HFFc6 (cell line): Measurements from ENCODE around the gene FEZ2. TPM values are rescaled to one million over a fixed set of nuclear protein-coding genes. Genes with fewer than 3 reads are reported as not detected.

Experiments
- DNase-seq: peaks from one replicate; pipeline ENCODE4 v3.0.0-alpha.2; 2018
- H3K27ac Mint-ChIP-seq: 2 replicates; pipeline ENCODE4 v1.8.0; 2020; ENCODE audit warnings: mild to moderate bottlenecking, mixed read lengths
- H3K27me3 Mint-ChIP-seq: 2 replicates; pipeline ENCODE4 v1.8.0; 2021; ENCODE audit warnings: mild to moderate bottlenecking, moderate library complexity, mixed read lengths; ENCODE audit not compliant: insufficient read depth
- H3K36me3 Mint-ChIP-seq: 2 replicates; pipeline ENCODE4 v1.8.0; 2021; ENCODE audit warnings: low read depth, mixed read lengths
- H3K4me1 Mint-ChIP-seq: 2 replicates; pipeline ENCODE4 v1.8.0; 2020; ENCODE audit warnings: low read depth, mixed read lengths
- H3K4me3 Mint-ChIP-seq: 2 replicates; pipeline ENCODE4 v1.8.0; 2020; ENCODE audit warnings: mild to moderate bottlenecking, moderate library complexity, mixed read lengths
- H3K9me3 Mint-ChIP-seq: 2 replicates; pipeline ENCODE4 v1.8.0; 2020; ENCODE audit warnings: mild to moderate bottlenecking, mixed read lengths
- total RNA-seq, 6 experiments: library from RNA; stranded (reverse); fragmentation: NEBNext Ultra II Directional; extraction: Animal tissue kit (Norgen Biotek cat#: 25700); gene quantifications; 2 replicates in 1 of 6; 3 replicates in 5 of 6; pipeline ENCODE4 v1.2.3, GENCODE V29; 2021
- TF ChIP-seq, protein P1 (sequence below): fragments of 200-600 bp; sonication (generic); IDR thresholded peaks from 2 replicates; pipeline ENCODE4 v1.5.0; 2021; ENCODE audit warnings: antibody characterized with exemption, mild to moderate bottlenecking

FEZ2 gene
- total RNA-seq, 6 experiments from 2014 or later: 113 to 126 (median 120) TPM

DNA sequence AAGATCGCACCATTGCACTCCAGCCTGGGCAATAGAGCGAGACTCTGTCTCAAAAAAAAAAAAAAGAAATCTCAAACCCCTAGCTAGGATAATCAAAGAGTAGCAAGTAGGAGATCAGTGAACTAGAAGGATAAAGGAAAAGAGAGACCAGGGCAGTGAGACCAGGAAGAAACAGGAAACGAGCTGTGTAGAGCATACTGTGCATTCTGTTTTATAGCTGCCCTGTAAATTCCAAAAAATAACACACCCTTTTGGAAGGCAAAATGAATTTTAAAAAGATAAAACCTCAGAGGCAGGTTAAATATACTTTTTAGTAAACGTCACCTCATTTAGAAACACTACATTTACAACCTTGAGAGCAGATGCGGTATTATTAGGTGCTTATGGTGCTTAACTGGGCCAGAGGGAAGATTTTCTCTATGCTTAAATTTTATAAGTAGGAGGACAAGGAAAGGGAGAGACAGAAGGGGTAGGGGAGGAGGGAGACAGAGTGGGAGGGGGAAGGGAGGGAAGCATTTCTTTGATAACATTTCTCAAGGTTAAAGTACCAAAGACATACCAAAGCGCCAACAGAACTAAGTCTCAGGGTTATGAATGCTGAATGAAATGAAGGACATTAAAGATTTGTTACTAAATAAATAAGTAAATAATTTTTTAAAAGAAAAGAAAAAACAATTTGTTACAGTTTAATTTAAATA is 30.1 kb downstream of the FEZ2 start:
- Mint-ChIP-seq H3K9me3 (peaks cover 24% of the 10 kb centered on the region), H3K27me3 (peaks cover 44% of the 10 kb centered on the region), H3K4me3 (peak overlapping the region; percentile 66), H3K36me3 (peaks cover 69% of the 10 kb centered on the region), H3K27ac (peak overlapping the region; percentile 89), H3K4me1 (peaks cover 89% of the 10 kb centered on the region)
- DNase-seq: no peak
- TF ChIP-seq, protein P1, sequence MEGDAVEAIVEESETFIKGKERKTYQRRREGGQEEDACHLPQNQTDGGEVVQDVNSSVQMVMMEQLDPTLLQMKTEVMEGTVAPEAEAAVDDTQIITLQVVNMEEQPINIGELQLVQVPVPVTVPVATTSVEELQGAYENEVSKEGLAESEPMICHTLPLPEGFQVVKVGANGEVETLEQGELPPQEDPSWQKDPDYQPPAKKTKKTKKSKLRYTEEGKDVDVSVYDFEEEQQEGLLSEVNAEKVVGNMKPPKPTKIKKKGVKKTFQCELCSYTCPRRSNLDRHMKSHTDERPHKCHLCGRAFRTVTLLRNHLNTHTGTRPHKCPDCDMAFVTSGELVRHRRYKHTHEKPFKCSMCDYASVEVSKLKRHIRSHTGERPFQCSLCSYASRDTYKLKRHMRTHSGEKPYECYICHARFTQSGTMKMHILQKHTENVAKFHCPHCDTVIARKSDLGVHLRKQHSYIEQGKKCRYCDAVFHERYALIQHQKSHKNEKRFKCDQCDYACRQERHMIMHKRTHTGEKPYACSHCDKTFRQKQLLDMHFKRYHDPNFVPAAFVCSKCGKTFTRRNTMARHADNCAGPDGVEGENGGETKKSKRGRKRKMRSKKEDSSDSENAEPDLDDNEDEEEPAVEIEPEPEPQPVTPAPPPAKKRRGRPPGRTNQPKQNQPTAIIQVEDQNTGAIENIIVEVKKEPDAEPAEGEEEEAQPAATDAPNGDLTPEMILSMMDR: no peak

DNA sequence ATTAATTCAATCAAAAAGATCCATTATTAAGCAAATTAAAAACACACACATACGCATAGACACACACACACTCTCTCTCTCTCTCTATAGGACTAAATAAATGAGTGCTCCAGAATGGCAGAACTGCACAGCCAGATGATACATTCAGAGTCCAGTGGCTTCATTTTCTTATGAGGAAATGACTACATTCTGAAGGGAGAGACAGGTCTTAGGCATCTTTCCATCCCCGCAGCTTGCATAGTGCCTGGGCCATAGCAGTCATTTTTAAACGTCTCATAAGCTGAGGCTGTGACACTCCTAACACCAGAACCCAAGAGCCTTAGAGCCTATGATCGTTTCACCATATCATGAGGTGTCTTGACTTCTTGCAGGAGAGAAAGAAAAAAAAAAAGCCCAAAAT is 31.1 kb downstream of the FEZ2 start:
- Mint-ChIP-seq H3K9me3 (peaks cover 24% of the 10 kb centered on the region), H3K36me3 (peaks cover 60% of the 10 kb centered on the region), H3K27me3 (peaks cover 43% of the 10 kb centered on the region), H3K4me3 (peak overlapping the region; percentile 58), H3K27ac (peak overlapping the region; percentile 89), H3K4me1 (peaks cover 89% of the 10 kb centered on the region)
- no peak for DNase-seq
- TF ChIP-seq, protein P1: no peak

DNA sequence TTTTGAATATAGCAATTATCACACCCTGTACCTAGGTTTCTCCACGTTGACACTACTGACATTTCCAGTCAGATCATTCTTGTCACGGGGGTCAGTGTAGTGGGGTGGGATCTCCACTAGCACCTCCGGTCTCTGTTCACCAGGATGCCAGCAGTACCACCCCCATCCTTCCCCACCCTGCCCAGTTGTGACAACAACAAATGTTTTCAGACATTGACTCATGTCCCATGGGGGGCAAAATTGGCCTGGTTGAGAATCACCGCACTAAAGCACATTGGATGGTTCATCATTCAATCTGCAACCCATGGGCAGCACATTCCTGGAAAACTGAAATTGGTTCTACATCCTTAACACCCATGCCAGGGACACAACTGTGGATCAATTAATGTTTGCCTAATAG is 32.3 kb downstream of the FEZ2 start:
- peak overlapping the region; percentile 71 for H3K4me3 Mint-ChIP-seq
- no peak for DNase-seq
- peaks cover 94% of the 10 kb centered on the region for H3K4me1 Mint-ChIP-seq
- H3K27ac Mint-ChIP-seq: peak overlapping the region; percentile 89
- H3K27me3 Mint-ChIP-seq: peaks cover 49% of the 10 kb centered on the region
- TF ChIP-seq, protein P1: no peak
- peaks cover 28% of the 10 kb centered on the region for H3K9me3 Mint-ChIP-seq
- H3K36me3 Mint-ChIP-seq: peaks cover 57% of the 10 kb centered on the region

DNA sequence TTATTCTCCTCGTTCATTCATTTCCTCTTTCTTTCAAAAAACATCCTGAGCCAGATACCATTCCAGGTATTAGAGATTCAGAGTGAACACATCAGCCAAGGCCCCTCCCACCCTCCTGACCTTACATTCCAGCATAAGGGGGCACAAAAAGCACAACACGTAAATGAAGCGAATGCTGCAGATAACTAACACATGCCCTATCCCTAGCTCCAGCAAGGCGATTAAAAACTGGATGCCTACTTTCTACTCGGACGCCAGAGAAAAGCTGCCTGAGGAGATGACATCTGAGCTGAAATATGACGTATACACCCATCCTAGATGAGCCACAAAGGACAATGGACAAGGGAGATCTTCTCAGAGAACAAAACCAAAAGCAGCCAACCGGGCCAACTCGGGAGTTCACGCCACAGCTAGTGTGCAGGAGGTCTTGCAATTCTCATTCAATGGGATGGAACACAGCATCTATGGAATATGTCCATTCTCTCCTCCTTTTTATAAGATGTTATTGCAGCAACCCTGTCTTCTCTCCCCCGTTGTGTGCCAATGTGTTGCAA is 33.5 kb downstream of the FEZ2 start:
- H3K27me3 Mint-ChIP-seq: peaks cover 61% of the 10 kb centered on the region
- peaks cover 34% of the 10 kb centered on the region for H3K9me3 Mint-ChIP-seq
- peak overlapping the region; percentile 71 for H3K4me3 Mint-ChIP-seq
- H3K4me1 Mint-ChIP-seq: peaks cover 96% of the 10 kb centered on the region
- peak overlapping the region; percentile 89 for H3K27ac Mint-ChIP-seq
- TF ChIP-seq, protein P1: no peak
- no peak for DNase-seq
- peaks cover 66% of the 10 kb centered on the region for H3K36me3 Mint-ChIP-seq

DNA sequence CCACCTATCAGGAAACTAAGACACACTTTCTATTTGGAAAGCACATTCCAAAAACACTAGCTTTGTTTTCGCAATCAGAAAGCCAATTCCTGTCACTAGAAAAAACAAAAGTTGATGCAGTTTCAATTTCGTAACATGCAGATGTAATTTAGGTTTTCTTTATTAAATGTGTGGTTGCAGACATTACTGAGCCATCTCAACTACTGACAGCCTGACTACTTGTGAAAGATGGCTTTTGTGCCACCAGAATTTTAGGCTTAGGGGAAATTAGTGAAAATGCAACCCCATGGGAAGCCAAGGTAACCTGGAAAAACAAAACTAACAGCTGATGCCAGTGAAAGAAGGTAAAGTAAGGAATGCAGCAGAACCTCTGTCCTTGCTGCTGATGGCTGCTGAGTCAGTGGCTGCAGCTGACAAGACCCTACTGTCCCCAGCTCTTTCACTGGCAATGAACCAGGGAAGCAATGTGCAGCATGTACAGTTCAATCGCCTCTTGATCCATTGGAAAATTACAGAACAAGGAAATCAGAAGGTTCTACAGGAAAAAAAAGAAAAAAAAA is 34.9 kb downstream of the FEZ2 start:
- H3K9me3 Mint-ChIP-seq: peaks cover 37% of the 10 kb centered on the region
- TF ChIP-seq, protein P1: no peak
- peaks cover 78% of the 10 kb centered on the region for H3K36me3 Mint-ChIP-seq
- peak overlapping the region; percentile 71 for H3K4me3 Mint-ChIP-seq
- peaks cover 69% of the 10 kb centered on the region for H3K27me3 Mint-ChIP-seq
- peak overlapping the region; percentile 89 for H3K27ac Mint-ChIP-seq
- DNase-seq: peak; percentile 47
- peaks cover 96% of the 10 kb centered on the region for H3K4me1 Mint-ChIP-seq
